Osteoblast (primary cell): Measurements from ENCODE around the gene ACTR8. TPM values are rescaled to one million over a fixed set of nuclear protein-coding genes. Genes with fewer than 3 reads are reported as not detected.

Experiments used
- DNase-seq: peaks from one replicate; pipeline ENCODE4 v3.0.0; 2011; ENCODE audit warnings: low spot score, mixed read lengths; ENCODE audit not compliant: insufficient read length; ENCODE audit errors: missing footprints
- H2AFZ ChIP-seq: 2 replicates; pipeline ENCODE4 v1.6.0; 2011; ENCODE audit warnings: mild to moderate bottlenecking, low read length
- H3K27ac ChIP-seq: 2 replicates; pipeline ENCODE4 v1.5.1; 2011; ENCODE audit warnings: mild to moderate bottlenecking, low read depth, low read length, moderate library complexity
- H3K27me3 ChIP-seq: 2 replicates; pipeline ENCODE4 v1.6.0; 2012; ENCODE audit warnings: mild to moderate bottlenecking, control low read depth, inconsistent platforms, low read length, moderate library complexity; ENCODE audit not compliant: insufficient read depth
- H3K36me3 ChIP-seq: 2 replicates; pipeline ENCODE4 v1.5.1; 2011; ENCODE audit warnings: mild to moderate bottlenecking, low read length, control low read depth, moderate library complexity; ENCODE audit not compliant: insufficient read depth
- H3K4me1 ChIP-seq: 2 replicates; pipeline ENCODE4 v1.5.1; 2011; ENCODE audit warnings: mild to moderate bottlenecking, low read length, control low read depth, moderate library complexity; ENCODE audit not compliant: insufficient read depth
- H3K4me2 ChIP-seq: 2 replicates; pipeline ENCODE4 v1.6.0; 2011; ENCODE audit warnings: mild to moderate bottlenecking, low read length; ENCODE audit not compliant: insufficient read depth
- H3K4me3 ChIP-seq: fragments of 200-600 bp; sonication (generic); 3 replicates; pipeline ENCODE4 v1.5.1; 2012; ENCODE audit warnings: mild to moderate bottlenecking, low read length, inconsistent platforms; ENCODE audit not compliant: insufficient read depth
- H3K79me2 ChIP-seq: 2 replicates; pipeline ENCODE4 v1.6.0; 2012; ENCODE audit warnings: mild to moderate bottlenecking, low read length, control low read depth, inconsistent platforms; ENCODE audit not compliant: insufficient read depth
- H3K9me3 ChIP-seq: 2 replicates; pipeline ENCODE4 v1.5.1; 2011; ENCODE audit warnings: low read depth, low read length, control low read depth
- H4K20me1 ChIP-seq: 2 replicates; pipeline ENCODE4 v1.6.0; 2012; ENCODE audit warnings: mild to moderate bottlenecking, low read length, control low read depth; ENCODE audit not compliant: insufficient read depth
- CTCF ChIP-seq: IDR thresholded peaks from 2 replicates; pipeline ENCODE4 v1.5.1; 2011; ENCODE audit warnings: mild to moderate bottlenecking, low read depth, low read length, moderate library complexity; ENCODE audit errors: extremely low read depth
- total RNA-seq: library from RNA; depleted of rRNA; stranded (reverse); fragments of >200 nt; gene quantifications from 2 replicates; pipeline ENCODE4 v1.2.3, GENCODE V29; 2012

The ACTR8 gene
- total RNA-seq, 1 donor, result 35.1 TPM

DNA sequence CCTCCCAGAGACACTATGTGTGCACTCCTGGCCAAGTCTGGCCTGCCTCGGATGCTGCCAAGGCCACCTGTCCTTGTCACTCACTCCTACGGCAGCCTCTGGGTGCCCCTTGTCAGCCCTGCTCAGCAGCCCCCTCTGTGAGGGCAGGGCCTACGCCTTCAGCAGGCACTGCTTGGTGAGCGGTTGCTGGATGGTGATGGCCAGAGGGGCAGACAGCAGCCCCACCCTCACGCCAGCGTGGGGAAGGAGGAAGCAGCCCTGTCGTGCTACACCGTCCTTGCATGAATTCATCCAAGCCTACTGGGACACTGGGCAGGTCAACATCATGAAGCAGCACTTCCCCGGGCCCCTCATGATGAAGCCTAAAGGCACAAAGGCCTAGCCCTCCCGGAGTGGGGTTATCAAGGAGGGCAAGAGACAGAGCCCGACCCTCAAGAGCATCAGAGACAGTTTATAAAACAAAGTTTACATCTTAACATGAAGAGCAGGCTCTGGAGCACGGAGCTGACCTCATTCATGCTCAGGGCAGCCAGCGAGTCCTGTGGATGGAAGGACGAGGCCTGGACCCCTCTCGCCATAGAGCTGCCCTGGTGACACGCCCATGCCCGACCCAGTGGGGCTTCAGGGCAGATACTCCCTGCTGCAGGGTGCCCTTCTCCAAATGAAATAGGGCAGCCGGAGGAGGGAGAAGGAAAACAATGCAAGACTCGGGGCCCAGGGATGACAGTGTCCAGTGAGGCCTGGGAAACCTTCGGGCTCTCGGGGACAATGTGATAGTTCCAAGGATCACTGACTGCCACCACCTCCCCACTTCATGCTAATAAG lies 61.0 kb downstream of the ACTR8 start:
- TF ChIP-seq CTCF, result no peak
- no peak overlapping the region for H2AFZ ChIP-seq

GRCh38 chr3:53820084-53820483 lies 61.9 kb downstream of the ACTR8 start:
- no peaks in the 10 kb centered on the region for H4K20me1 ChIP-seq
- H3K4me2 ChIP-seq, result no peak overlapping the region
- no peak for TF ChIP-seq CTCF
- H3K79me2 ChIP-seq, result no peaks in the 10 kb centered on the region
- H3K4me1 ChIP-seq, result no peaks in the 10 kb centered on the region
- DNase-seq, result no peak
- no peaks in the 10 kb centered on the region for H3K36me3 ChIP-seq
- no peaks in the 10 kb centered on the region for H3K9me3 ChIP-seq
- H3K4me3 ChIP-seq, result no peak overlapping the region
- H3K27me3 ChIP-seq, result peaks cover 3% of the 10 kb centered on the region
- H3K27ac ChIP-seq, result no peak overlapping the region
- H2AFZ ChIP-seq, result no peak overlapping the region

More for the DNA sequence above, 61.0 kb downstream of the ACTR8 start:
- no peaks in the 10 kb centered on the region for H3K79me2 ChIP-seq
- H3K9me3 ChIP-seq, result no peaks in the 10 kb centered on the region
- no peak overlapping the region for H3K27ac ChIP-seq
- H3K4me3 ChIP-seq, result no peak overlapping the region
- no peak overlapping the region for H3K4me2 ChIP-seq
- H4K20me1 ChIP-seq, result no peaks in the 10 kb centered on the region
- H3K36me3 ChIP-seq, result no peaks in the 10 kb centered on the region
- no peak for DNase-seq
- H3K4me1 ChIP-seq, result no peaks in the 10 kb centered on the region
- H3K27me3 ChIP-seq, result no peaks in the 10 kb centered on the region

DNA sequence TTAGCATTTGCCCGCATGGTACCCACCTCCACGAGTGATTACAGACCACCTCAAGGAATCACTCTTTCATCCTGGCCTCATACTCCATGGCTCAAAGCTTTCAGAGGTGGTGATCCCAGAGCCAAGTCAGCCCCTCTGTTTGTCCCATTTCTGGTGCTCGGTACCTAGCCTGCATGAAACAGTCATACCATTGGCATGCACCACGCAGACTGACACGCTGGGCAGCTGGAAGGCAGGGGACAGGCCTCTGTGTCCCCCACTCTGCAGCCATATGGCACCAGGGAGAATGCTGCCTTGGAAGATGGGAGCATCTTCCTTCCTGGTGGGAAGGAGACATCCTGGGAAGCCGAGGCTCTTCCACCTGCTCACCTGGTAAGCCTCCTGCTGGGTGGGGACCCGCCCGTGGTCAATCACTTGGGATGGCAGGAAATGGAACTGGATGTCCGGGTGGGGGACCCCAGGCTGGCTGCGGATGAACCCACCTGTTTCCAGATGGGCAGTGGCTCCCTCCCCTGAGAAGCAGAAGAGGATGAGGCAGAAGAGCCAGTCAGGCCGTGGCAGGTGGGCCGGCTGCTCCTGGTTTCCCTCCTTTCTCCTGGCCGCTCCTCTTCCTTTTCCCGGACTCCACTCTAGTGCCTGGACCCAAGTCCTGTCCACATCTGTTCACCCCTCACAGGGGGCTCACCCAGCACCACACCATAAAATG lies 62.6 kb downstream of the ACTR8 start:
- Histone ChIP-seq H3K4me3 (no peak overlapping the region), H3K4me2 (no peak overlapping the region), H3K27me3 (peaks cover 4% of the 10 kb centered on the region), H4K20me1 (no peaks in the 10 kb centered on the region), H3K79me2 (no peaks in the 10 kb centered on the region), H2AFZ (no peak overlapping the region), H3K36me3 (no peaks in the 10 kb centered on the region), H3K9me3 (no peaks in the 10 kb centered on the region), H3K27ac (no peak overlapping the region), H3K4me1 (no peaks in the 10 kb centered on the region)
- TF ChIP-seq CTCF, result no peak
- no peak for DNase-seq
